MCF 10A (cell line): ENCODE results near the gene MZT2A. TPM values are rescaled to one million over a fixed set of nuclear protein-coding genes. Genes with fewer than 3 reads are reported as not detected.
"Not testable (repeated sequence)": the region's sequence is repeated elsewhere in the genome, so short reads cannot be mapped to it uniquely, and the experiment has no call there.

Source experiments
- BruUV-seq: library from RNA; stranded (reverse); fragments of 400-500 nt; replicated peaks from 2 replicates; lab custom pipeline; 2021; lab: Mats Ljungman, UMichigan
- CTCF ChIA-PET: fragments of 300-600 bp; sonication (Branson Sonifier 250); formaldehyde crosslinking; extraction: SDS; loops from one replicate; lab custom pipeline; 2021; ENCODE audit warnings: antibody characterized with exemption, inconsistent platforms; lab: Yijun Ruan, JAX
- POLR2A ChIA-PET: fragments of 300-600, 350-650 bp; sonication (Branson Sonifier 250); formaldehyde crosslinking; extraction: SDS; loops from one replicate; lab custom pipeline; 2020; ENCODE audit warnings: antibody characterized with exemption, inconsistent platforms; lab: Yijun Ruan, JAX
- DNase-seq: peaks from one replicate; pipeline ENCODE4 v3.0.0-alpha.2; 2018; ENCODE audit not compliant: unreplicated experiment
- H3K27ac Mint-ChIP-seq: one replicate; pipeline ENCODE4 v1.8.0; 2022; ENCODE audit warnings: mild to moderate bottlenecking, low read depth, mixed read lengths; ENCODE audit not compliant: unreplicated experiment
- H3K27me3 Mint-ChIP-seq: one replicate; pipeline ENCODE4 v1.8.0; 2022; ENCODE audit warnings: mixed read lengths; ENCODE audit not compliant: insufficient read depth, unreplicated experiment
- H3K36me3 Mint-ChIP-seq: one replicate; pipeline ENCODE4 v1.8.0; 2022; ENCODE audit warnings: mild to moderate bottlenecking, moderate library complexity, mixed read lengths; ENCODE audit not compliant: insufficient read depth, unreplicated experiment
- H3K4me1 Mint-ChIP-seq: one replicate; pipeline ENCODE4 v1.8.0; 2022; ENCODE audit warnings: mixed read lengths; ENCODE audit not compliant: insufficient read depth, unreplicated experiment
- H3K4me3 Mint-ChIP-seq: one replicate; pipeline ENCODE4 v1.8.0; 2022; ENCODE audit warnings: mild to moderate bottlenecking, moderate library complexity, mixed read lengths; ENCODE audit not compliant: unreplicated experiment
- H3K9me3 Mint-ChIP-seq: one replicate; pipeline ENCODE4 v1.8.0; 2022; ENCODE audit warnings: mixed read lengths; ENCODE audit not compliant: unreplicated experiment
- intact Hi-C: fragments of 100-400 bp; cut with micrococcal nuclease; formaldehyde crosslinking; loops from 2 replicates; pipeline ENCODE4 v1.14.1; 2022
- total RNA-seq: library from RNA; stranded (reverse); gene quantifications from 2 replicates; pipeline ENCODE4 v1.2.3, GENCODE V29; 2022
- TF ChIP-seq, protein P1 (sequence below): fragments of 200-600 bp; IDR thresholded peaks from one replicate; pipeline ENCODE4 v1.8.0; 2022; ENCODE audit warnings: antibody characterized with exemption, mild to moderate bottlenecking; ENCODE audit not compliant: unreplicated experiment

MZT2A gene
- total RNA-seq, 1 experiment from 2014 or later, result 147 TPM

DNA sequence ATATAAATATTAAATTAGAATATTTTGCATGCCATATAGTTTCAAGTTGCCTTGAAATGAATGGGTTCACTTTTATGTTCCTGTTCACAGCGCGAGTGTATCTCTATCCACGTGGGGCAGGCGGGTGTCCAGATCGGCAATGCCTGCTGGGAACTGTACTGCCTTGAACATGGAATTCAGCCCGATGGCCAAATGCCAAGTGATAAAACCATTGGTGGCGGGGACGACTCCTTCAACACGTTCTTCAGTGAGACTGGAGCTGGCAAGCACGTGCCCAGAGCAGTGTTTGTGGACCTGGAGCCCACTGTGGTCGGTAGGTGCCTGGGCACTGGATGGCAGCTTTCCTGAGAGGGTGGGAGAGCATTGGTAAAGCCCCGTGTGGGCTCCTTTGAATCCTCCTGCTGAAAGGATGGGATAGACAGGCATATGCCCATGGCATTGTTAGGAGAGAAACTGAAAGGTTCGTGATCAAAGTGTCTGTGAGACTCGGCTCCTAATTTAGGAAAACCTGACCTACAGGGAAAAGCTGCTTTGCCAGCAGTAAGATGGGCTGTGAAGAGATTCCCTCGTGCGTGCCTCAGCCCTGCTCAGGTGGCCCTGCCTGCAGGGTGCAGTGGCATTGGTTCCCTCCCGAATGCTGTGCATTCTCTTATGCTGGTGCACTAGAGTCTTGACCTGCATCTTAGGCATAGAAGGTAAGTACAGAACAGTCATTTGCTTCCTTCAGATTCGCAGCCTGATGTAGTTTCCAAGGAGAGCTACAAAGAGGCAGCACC, 13.9 kb downstream of the MZT2A start:
- H3K4me3 Mint-ChIP-seq, BruUV-seq, intact Hi-C loops, DNase-seq, H3K9me3 Mint-ChIP-seq, CTCF ChIA-PET, H3K27me3 Mint-ChIP-seq, H3K27ac Mint-ChIP-seq, POLR2A ChIA-PET, H3K4me1 Mint-ChIP-seq: not testable (repeated sequence)
- peaks cover 25% of the 10 kb centered on the region for H3K36me3 Mint-ChIP-seq

DNA sequence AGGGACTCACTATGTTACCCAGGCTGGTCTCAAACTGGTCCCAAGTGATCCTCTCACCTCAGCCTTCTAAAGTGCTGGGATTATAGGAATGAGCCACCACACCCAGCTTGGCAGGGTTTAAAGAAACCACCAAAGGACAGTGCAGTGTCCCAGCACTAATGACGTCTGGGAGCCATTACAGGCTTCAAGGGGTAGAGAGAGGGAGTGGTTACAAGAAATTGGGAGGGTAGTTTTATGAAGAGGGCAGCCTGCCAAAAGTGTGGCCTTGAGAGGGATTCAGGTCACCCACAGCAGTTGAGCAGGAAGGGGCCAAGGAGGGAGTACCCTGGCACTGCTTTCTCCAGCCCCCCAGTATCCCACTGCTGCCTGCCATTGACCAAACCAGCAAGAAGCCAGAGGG, 15.0 kb downstream of the MZT2A start:
- POLR2A ChIA-PET, H3K27me3 Mint-ChIP-seq, CTCF ChIA-PET, H3K4me1 Mint-ChIP-seq, intact Hi-C loops, H3K27ac Mint-ChIP-seq, H3K4me3 Mint-ChIP-seq, BruUV-seq, H3K9me3 Mint-ChIP-seq, DNase-seq: not testable (repeated sequence)
- H3K36me3 Mint-ChIP-seq, result peaks cover 20% of the 10 kb centered on the region

DNA sequence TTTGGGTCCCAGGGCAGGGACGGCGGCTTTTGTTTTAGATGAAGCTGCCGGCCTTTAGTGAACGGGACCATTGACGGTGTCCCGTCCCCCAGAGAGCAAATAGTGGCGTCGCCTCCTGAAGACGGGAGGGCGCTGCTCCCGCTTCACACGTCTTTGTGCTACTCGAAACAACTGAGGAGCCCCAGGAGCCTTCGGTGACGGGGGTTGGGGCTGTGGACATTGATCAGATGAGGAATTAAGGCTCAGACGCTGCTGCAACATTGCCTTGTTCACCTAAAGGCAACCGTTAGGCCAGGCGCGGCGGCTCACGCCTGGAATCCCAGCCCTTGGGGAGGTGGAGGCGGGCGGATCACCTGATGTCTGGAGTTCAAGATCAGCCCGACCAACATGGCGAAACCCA, 15.8 kb downstream of the MZT2A start:
- DNase-seq, H3K4me3 Mint-ChIP-seq, H3K27ac Mint-ChIP-seq, H3K4me1 Mint-ChIP-seq, H3K9me3 Mint-ChIP-seq, BruUV-seq, intact Hi-C loops, POLR2A ChIA-PET, H3K27me3 Mint-ChIP-seq, CTCF ChIA-PET: not testable (repeated sequence)
- H3K36me3 Mint-ChIP-seq, result peaks cover 20% of the 10 kb centered on the region

DNA sequence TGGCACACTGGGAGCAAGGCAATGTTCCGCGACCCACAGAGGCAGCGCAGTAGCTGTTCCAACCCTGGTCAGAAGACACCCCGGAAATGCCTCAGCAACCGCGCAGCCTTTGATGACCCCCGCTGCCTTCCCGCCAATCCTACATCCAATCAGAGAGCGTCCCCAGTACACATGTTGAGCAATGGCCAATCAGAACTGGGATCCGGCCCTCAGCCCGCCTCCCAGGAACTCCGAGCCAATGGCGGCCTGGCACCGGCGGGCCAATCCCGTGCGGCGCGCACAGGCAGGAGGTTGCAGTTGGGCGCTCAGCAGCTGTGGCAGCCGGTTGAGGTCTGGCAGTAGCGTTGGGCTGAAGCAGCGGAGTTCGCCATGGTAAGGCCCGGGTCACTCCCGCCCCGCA, 16.4 kb downstream of the MZT2A start, which contains the start of gene TUBA3D:
Gene TUBA3D (plus strand): TSS at position 289 of the 400 bp plus-strand sequence. CDS start 81 bp downstream, at position 370.
- H3K4me1 Mint-ChIP-seq, result no peaks in the 10 kb centered on the region
- peaks cover 20% of the 10 kb centered on the region for H3K36me3 Mint-ChIP-seq
- DNase-seq, result no peak
- no peaks in the 10 kb centered on the region for H3K9me3 Mint-ChIP-seq
- intact Hi-C loops, result no loop called here
- no TSS peak for BruUV-seq
- H3K27me3 Mint-ChIP-seq, result no peaks in the 10 kb centered on the region
- ChIA-PET POLR2A (no interaction called here), CTCF (interaction anchor here (1.0 kb wide), 1 partner anchor 197 kb away, joined by 3 read pairs; no protein-coding TSS in a partner anchor)
- no peak within 1 kb of the TSS for H3K27ac Mint-ChIP-seq
- TF ChIP-seq, protein P1, sequence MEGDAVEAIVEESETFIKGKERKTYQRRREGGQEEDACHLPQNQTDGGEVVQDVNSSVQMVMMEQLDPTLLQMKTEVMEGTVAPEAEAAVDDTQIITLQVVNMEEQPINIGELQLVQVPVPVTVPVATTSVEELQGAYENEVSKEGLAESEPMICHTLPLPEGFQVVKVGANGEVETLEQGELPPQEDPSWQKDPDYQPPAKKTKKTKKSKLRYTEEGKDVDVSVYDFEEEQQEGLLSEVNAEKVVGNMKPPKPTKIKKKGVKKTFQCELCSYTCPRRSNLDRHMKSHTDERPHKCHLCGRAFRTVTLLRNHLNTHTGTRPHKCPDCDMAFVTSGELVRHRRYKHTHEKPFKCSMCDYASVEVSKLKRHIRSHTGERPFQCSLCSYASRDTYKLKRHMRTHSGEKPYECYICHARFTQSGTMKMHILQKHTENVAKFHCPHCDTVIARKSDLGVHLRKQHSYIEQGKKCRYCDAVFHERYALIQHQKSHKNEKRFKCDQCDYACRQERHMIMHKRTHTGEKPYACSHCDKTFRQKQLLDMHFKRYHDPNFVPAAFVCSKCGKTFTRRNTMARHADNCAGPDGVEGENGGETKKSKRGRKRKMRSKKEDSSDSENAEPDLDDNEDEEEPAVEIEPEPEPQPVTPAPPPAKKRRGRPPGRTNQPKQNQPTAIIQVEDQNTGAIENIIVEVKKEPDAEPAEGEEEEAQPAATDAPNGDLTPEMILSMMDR, result no peak
- no peak within 1 kb of the TSS for H3K4me3 Mint-ChIP-seq

DNA sequence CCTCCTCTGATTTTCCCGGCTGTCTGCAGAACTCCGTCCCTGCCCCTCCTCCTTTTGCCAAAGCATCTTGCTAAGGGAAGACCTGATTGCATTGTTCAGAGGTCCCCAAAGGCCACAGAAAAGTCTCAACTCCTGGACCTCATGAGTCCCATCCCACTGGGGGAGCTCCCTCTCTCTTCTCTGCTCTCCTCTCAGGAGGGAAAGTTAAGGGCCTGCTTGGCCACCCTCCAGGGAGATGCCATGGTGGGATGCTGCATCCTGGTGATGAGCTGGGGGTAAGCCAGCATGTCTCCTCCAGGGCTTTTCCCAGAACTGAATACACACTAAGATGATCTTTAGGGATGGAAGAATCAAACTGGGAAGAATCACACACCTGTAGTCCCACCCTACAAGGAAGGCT, 18.9 kb downstream of the MZT2A start:
- POLR2A ChIA-PET, H3K4me1 Mint-ChIP-seq, BruUV-seq, CTCF ChIA-PET, DNase-seq, H3K27ac Mint-ChIP-seq, H3K4me3 Mint-ChIP-seq, H3K27me3 Mint-ChIP-seq, intact Hi-C loops, H3K9me3 Mint-ChIP-seq: not testable (repeated sequence)
- H3K36me3 Mint-ChIP-seq, result peaks cover 19% of the 10 kb centered on the region

DNA sequence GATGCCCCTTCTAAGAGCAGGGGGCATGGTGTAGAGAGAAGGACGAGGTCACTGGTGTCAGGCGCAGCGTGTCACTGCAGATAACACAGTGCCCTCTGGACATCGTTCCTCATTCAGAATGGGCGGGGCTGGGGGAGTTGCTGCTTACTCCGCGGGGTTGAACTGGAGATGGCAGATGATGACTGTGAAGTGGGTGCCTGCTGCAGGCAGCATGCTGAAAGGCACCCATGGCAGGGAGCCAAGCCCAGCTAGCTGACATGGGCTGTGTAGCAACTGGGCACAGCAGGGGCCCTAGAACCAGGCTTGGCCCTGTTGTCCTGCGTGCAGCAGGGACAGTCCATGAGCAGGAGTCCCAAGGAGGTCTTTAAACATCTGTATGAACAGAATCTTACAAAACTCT, 20.6 kb downstream of the MZT2A start:
- H3K27me3 Mint-ChIP-seq, intact Hi-C loops, H3K27ac Mint-ChIP-seq, DNase-seq, POLR2A ChIA-PET, H3K9me3 Mint-ChIP-seq, BruUV-seq, H3K4me1 Mint-ChIP-seq, H3K4me3 Mint-ChIP-seq: not testable (repeated sequence)
- CTCF ChIA-PET, result interaction anchor here (1.4 kb wide), 1 partner anchor 20 kb away, joined by 3 read pairs; the partner anchor contains the start of gene MZT2A
- peaks cover 14% of the 10 kb centered on the region for H3K36me3 Mint-ChIP-seq

DNA sequence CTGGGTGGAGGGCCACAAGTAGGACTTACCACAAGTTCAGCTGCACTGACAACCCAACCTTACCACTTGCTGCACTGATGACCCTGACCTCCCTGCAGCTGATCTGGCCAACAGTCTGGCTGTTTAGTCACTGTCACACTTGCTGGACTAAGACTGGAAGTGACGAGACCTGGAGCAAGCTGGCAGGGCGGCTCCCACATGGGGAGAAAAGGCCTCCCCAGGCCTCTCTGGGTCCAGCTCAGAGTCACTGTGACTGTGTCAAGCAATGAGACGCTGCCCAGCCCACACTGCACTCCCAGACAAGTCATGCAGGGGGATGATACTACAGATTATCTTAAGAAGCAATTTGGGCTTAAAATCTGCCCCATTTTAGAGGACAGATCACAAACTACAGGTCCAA, 21.3 kb downstream of the MZT2A start:
- intact Hi-C loops, POLR2A ChIA-PET, CTCF ChIA-PET, H3K4me1 Mint-ChIP-seq, H3K9me3 Mint-ChIP-seq, H3K4me3 Mint-ChIP-seq, H3K27ac Mint-ChIP-seq, BruUV-seq, DNase-seq, H3K36me3 Mint-ChIP-seq, H3K27me3 Mint-ChIP-seq: not testable (repeated sequence)

DNA sequence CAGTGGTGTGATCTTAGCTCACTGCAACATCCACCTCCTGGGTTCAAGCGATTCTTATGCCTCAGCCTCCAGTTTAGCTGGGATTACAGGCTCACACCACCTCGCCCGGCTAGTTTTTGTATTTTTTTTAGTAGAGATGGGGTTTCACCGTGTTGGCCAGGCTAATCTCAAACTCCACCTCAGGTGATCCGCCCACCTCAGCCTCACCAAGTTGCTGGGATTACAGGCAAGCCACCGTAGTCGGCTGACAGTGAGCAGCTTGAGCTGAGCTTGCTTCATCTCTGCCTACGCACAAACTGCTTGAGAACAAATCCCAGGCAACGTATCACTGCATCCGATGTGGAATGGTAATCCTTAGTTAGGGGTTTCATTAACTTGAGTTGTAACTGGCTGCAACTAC, 24.5 kb downstream of the MZT2A start:
- H3K9me3 Mint-ChIP-seq, BruUV-seq, H3K4me3 Mint-ChIP-seq, H3K27me3 Mint-ChIP-seq, DNase-seq, H3K27ac Mint-ChIP-seq, CTCF ChIA-PET, H3K36me3 Mint-ChIP-seq, H3K4me1 Mint-ChIP-seq, POLR2A ChIA-PET, intact Hi-C loops: not testable (repeated sequence)
